ENCODE measurements around the gene CFAP100. TPM values are rescaled to one million over a fixed set of nuclear protein-coding genes. Genes with fewer than 3 reads are reported as not detected.

Gene CFAP100
- not detected in 5 replicates for total RNA-seq (2022; extraction: Qiagen RNA extraction; ENCODE audit: low read depth)

DNA sequence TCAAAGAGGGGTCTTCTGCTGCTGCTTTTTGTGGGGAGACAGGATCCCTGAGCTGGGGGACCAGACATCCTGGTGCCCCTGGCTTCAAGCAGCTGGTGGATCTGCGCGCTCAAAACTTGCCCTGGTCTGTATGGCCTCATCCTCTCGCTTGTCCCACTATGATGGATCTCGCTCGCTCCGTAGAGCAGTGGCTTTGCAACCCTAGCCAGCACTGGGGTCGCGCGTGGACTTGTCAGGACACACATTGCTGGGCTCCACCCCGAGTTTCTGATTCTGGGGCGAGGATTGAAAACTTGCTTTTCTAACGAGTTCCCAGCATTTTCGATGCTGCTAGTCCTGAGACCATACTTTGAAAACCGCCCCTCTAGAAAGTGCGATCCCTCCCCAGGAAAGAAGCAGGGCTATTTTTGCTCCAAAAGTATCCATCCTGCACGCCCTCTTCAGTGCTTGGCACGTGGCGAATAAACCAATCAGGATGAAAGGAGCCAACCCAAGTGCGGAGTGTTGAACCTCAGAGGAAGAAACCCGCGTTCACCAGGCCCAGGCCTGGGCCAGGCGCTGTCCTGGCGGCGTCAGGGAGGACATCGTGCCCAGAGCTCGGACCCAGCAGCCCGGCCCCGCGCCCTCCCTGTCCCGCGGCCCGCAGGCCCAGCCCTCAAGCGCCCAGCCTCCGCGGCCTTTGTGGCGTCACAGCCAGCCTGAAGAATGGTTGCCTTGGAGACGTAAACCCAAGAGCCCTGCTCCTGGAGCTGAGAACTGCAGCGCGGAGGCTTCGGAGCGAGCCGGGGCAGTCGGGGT lies at the start of gene CFAP100:
Gene CFAP100 (plus strand): TSS at position 731 of the 798 bp plus-strand sequence. CDS start 1,092 bp downstream, outside the sequence.

DNA sequence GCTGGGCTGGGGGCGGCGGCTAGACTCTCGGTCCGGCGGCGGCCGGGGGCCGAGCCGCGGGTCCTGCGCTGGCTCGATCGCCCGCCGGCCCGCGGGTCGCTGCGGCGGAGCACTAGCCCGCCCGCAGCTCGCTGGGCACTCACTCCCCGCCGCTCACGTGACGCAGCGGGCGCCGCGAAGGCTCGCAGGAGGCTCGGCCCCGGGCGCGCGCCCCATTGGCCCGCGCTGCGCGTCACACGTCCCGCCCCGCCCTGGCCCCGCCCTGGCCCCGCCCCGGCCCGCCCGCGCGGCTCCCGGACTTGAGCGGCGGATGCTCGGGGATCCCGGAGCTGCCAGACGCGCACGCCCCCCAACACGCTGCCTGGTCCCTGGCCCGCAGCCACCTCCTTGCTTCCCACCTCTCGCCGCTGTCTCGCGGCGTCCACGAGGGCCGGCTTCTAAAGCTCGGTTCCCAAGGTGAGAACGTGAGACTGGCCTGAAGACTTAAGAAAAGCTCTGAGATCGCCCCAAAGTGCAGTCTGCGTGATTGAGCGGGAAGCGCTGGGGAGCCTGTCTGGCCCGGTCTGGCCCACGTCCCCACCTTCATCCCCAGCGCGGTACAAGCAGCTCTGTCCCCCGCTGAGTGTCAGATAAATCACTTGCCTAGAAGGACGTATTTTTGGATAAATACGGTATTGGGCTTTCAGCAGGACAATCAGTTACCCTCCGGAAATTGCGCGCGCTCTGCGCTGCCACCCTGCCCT lies 37.2 kb upstream of the CFAP100 start, which contains the start of gene KLF15:
Gene KLF15 (minus strand): TSS at position 114 of the 743 bp plus-strand sequence. CDS start 4,486 bp downstream, outside the sequence.

DNA sequence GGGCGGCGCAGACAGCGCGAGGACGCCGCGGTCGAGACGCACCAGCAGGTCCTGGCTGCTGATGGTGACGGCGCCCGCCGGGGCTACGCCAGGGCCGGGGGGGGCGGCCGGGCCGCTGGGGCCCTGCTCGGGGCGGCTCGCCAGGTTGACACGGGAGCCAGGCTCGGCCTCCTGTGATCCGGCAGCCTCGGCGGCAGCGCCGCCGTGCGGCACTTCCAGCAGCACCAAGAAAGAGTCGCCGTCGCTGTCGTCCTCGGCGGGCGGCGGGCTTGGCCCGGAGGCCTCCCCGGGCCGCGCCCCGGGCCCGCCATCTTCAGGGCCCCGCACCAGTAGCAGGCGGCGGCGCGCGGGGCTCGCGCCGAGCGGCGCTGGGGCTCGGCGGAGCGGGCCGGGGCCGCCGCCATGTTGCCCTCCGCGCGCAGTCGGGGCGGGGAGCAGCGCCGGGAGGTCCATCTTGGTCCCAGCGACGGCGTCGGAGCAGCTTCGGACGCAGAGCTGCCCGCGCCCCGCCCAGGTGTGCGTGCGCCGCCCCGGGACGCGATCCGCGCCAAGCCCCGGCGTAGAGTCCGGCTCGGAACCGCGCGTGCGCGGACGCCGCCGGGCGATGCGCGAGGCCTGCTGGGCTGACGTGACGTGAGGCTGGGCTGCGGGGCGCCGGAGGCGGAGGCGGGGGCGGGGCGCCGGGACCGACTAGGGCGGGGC lies 80.9 kb downstream of the CFAP100 start, which contains the start of gene ZXDC:
Gene ZXDC (minus strand): TSS at position 479 of the 702 bp plus-strand sequence. CDS start 26 bp downstream, at position 453.

Other genes starting within 250 kb of the CFAP100 start
- gene ALDH1L1, start 214.3 kb upstream of the CFAP100 start, total RNA-seq (2022; extraction: Qiagen RNA extraction; ENCODE audit: low read depth), result 0.16 to 0.43 TPM (median 0.24 TPM) in 5 replicates
- 0.06 to 0.08 TPM (median 0.08 TPM) in 5 replicates for gene KLF15, start 37.5 kb upstream of the CFAP100 start, total RNA-seq (2022; extraction: Qiagen RNA extraction; ENCODE audit: low read depth)
- gene ZXDC, start 81.0 kb downstream of the CFAP100 start, total RNA-seq (2022; extraction: Qiagen RNA extraction; ENCODE audit: low read depth), result 6.8 to 9.2 TPM (median 8.3 TPM) in 5 replicates
- not detected in 5 replicates for gene UROC1, start 122.9 kb downstream of the CFAP100 start, total RNA-seq (2022; extraction: Qiagen RNA extraction; ENCODE audit: low read depth)
- 0.25 to 1.0 TPM (median 0.67 TPM) in 5 replicates for gene CHST13, start 129.2 kb downstream of the CFAP100 start, total RNA-seq (2022; extraction: Qiagen RNA extraction; ENCODE audit: low read depth)
- not detected in 5 replicates for gene C3orf22, start 164.0 kb downstream of the CFAP100 start, total RNA-seq (2022; extraction: Qiagen RNA extraction; ENCODE audit: low read depth)

Measured in A549 treated with DMSO at 1 μM for 4 hours (cell line).